ENCODE results near the gene PCID2.

PCID2 gene

GRCh38 chr13:113202912-113203311 lies 5.6 kb downstream of the PCID2 start:
- TF ChIP-seq CTCF (IDR thresholded peaks at IDR 0.05; ENCODE audit: borderline replicate concordance, insufficient read depth, low read depth, low read length): no peak
- H3K4me3 ChIP-seq (ENCODE audit: low read depth, low read length): no peak overlapping the region

- no peak for TF ChIP-seq CTCF (IDR thresholded peaks at IDR 0.05; ENCODE audit: borderline replicate concordance, insufficient read depth, low read depth, low read length)
- H3K4me3 ChIP-seq (ENCODE audit: low read depth, low read length): no peak overlapping the region
Measured at GRCh38 chr13:113201815-113202214, 6.7 kb downstream of the PCID2 start.

GRCh38 chr13:113196970-113197737 lies 11.3 kb downstream of the PCID2 start:
- H3K4me3 ChIP-seq (ENCODE audit: low read depth, low read length): no peak overlapping the region
- no peak for TF ChIP-seq CTCF (IDR thresholded peaks at IDR 0.05; ENCODE audit: borderline replicate concordance, insufficient read depth, low read depth, low read length)

GRCh38 chr13:113195360-113195759 lies 13.1 kb downstream of the PCID2 start:
- no peak for TF ChIP-seq CTCF (IDR thresholded peaks at IDR 0.05; ENCODE audit: borderline replicate concordance, insufficient read depth, low read depth, low read length)
- H3K4me3 ChIP-seq (ENCODE audit: low read depth, low read length): no peak overlapping the region

GRCh38 chr13:113192902-113193301 lies 15.6 kb downstream of the PCID2 start:
- TF ChIP-seq CTCF (IDR thresholded peaks at IDR 0.05; ENCODE audit: borderline replicate concordance, insufficient read depth, low read depth, low read length): no peak

GRCh38 chr13:113192279-113192678 lies 16.2 kb downstream of the PCID2 start:
- no peak overlapping the region for H3K4me3 ChIP-seq (ENCODE audit: low read depth, low read length)
- no peak for TF ChIP-seq CTCF (IDR thresholded peaks at IDR 0.05; ENCODE audit: borderline replicate concordance, insufficient read depth, low read depth, low read length)

More at GRCh38 chr13:113192902-113193301, 15.6 kb downstream of the PCID2 start:
- H3K4me3 ChIP-seq (ENCODE audit: low read depth, low read length): no peak overlapping the region

GRCh38 chr13:113190181-113190580 lies 18.3 kb downstream of the PCID2 start:
- H3K4me3 ChIP-seq (ENCODE audit: low read depth, low read length): no peak overlapping the region
- TF ChIP-seq CTCF (IDR thresholded peaks at IDR 0.05; ENCODE audit: borderline replicate concordance, insufficient read depth, low read depth, low read length): no peak

All from GM12875 (cell line).